GM19397 (cell line): ENCODE measurements around the gene NUDT14.

Experiments
- ATAC-seq: cut with Tn5 transposase; IDR thresholded peaks from one replicate; pipeline ENCODE4 v1.9.1; 2021; ENCODE audit warnings: mild to moderate bottlenecking, moderate library complexity; ENCODE audit not compliant: unreplicated experiment

NUDT14 gene

GRCh38 chr14:105161964-105162668, 19.0 kb downstream of the NUDT14 start:
- no peak for ATAC-seq

DNA sequence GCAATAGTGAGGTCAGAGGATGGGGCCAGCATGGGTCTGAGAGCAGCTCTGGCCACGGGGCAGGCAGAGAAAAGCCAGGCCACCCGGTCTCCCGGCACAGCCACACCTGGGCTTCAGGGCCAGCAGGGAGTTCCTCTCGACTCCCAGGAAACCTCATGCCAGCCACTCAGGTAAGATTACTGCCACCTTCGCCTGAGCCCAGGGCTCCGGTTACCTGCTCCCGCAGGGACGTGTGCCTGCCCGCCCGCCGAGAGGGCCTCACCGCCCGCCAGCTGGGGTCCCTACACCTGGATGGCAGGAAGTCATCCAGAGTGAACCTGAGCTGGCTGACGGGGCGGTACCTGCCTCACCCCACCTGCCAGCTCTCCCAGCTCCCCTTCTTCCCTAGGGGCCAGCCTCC, 19.8 kb downstream of the NUDT14 start:
- no peak for ATAC-seq

DNA sequence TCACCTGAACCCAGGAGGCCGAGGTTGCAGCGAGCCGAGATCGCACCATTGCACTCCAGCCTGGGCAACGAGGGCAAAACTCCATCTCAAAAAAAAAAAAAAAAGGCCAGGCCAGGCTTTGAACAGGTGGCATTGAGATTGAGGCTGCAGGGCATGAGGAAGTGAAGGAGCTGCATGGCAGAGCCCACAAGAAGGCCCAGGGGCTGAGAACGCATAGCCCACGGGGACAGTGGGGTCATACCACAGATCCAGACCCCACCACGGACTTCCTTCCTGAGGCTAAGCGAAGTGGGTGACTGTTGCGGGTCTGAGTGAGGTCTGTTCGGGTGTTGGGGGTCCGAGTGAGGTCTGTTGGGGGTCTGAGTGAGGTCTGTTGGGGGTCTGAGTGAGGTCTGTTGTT, 20.3 kb downstream of the NUDT14 start:
- ATAC-seq = no peak

DNA sequence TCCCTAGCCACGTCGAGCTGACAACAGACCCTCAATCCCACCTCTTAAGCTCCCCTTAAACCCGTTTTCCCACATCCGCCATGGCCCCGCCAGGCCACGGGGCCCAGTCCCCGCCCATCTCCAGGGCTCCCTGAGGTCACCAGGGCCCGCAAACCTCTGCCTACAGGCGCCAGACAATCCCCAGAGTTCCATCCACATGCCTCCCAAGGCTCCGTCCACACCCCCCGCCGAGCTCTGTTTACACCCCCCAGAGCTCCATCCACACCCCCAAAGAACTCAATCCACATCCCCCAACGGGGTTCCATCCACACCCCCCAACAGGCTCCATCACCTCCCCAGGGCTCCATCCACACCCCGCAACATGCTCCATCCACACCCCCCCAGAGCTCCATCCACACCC, 21.8 kb downstream of the NUDT14 start:
- ATAC-seq = no peak

DNA sequence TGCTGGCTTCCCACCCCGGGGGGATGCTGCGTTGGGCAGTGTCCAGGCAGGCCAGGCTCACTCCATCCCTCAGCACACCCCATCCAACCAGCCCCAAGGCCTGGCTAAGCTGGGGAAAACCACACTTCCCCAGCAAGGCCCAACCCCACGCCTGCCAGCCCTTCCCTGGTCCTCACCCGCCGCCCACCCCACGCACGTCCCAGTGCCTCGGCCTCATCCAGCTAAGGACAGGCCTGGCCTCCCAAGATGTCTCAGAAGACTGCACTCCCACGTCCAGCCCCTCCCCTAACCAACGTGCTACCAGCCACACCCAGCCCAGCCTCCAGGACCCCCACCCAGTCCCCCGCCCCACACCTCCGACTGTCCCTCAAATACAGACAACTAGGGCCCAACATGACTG, 22.3 kb downstream of the NUDT14 start:
- no peak for ATAC-seq

- no peak for ATAC-seq
Measured at GRCh38 chr14:105157872-105158271, 23.2 kb downstream of the NUDT14 start.

DNA sequence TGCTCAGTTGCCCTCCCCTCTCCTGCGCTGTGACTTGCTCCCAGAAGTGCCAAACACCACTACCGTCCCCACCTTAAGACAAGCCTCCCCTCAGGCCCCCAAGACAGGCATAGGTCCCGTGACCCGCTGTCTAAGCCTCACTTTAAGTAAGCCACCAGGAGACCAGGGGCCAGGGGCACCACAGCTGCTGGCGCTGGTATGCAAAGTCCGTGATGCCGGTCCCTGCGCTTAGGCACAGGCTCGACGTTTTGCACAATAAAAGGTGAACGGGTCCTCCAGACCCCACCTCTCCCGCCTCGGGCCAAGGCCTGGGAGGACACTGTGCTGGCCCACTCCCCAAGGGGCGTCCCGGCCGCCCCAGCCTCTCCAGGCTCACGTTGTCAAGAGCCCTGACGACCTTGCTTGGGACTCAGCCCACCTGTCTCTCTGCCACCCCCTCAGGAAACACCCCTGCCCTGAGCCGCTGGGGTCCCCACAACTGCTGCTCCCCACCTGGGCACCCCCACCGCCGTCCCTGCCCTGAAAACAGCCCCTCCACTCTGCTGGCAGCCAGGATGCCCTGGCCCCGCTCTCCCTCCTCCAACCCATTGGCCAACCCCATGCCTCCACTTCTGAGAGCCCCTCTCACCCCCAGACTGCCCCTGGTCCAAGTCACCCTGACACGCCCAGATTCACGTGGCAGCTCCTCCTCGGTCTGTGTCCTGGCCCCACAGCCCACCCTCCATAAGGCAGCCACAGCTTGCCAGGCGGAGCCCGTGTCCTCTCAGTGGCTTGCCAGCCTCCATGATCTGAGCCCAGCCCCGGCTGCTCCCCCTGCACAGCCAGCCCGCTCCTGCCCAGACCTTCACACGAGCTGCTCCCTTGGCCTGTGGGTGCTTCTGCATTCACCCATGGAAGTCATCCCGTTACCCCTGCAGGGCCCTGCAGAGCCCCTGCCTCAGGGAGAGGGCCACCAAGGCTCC, 24.4 kb downstream of the NUDT14 start:
- ATAC-seq = no peak

DNA sequence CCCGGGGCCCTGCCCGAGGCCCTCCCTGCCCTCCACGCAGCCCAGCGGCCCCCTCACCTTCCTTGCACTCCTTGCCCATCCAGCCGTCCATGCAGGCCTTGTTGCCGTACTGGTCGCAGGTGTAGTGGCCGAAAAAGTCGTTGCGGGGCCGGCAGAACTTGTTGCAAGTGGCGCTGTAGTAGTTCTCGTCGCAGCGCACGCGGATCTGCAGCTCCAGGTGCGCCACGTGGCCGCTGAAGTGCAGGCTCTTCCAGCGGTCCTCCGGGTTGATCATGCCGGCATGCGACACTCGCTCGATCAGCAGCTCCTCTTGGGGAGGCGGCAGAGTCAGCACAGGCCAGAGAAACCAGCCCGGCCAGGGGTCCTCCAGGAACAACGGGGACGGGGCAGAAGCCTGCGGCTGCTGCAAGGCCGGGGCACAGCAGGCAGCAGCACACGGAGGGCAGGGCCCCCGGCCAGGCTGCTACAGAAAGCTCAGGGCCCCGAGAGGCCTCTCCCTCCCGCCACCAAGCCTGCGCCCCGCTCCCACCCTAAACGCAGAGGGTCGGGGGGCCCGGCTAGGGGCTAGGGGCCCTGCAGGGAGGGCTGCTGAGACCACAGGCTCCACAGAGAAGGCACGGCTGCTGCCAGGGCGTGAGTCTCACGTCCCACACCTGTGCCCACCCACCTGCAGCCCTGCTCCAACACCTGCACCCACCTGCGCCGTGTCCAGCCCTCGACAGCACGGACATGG, 25.3 kb downstream of the NUDT14 start:
- no peak for ATAC-seq

DNA sequence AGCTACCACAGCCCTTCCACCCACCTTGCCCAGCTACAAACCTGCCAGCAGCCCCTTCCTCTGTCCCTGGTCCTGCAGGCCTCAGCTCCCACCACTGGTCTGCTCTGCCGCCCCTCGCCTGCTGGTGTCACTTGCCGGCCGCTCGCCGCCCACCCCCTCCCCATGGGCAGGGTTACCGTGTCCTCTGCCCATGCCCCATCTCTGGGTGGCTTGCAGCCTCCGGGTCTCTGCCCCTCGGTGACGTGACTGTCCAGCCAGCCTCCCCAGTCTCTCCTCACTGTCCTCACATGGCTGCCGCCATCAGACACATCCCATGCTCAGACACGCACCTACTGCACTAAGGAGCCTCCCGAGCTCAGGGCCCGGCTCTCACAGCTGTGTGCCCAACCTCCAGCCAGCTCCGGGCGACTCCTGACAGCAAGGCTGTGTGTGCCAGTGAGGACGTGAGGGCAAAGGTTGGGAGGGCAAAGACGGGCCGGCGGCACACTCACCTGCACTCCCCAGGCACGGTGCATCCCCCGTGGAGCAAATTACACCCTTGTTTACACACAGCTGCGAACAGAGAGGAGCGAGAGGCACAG, 26.0 kb downstream of the NUDT14 start:
- ATAC-seq = no peak

DNA sequence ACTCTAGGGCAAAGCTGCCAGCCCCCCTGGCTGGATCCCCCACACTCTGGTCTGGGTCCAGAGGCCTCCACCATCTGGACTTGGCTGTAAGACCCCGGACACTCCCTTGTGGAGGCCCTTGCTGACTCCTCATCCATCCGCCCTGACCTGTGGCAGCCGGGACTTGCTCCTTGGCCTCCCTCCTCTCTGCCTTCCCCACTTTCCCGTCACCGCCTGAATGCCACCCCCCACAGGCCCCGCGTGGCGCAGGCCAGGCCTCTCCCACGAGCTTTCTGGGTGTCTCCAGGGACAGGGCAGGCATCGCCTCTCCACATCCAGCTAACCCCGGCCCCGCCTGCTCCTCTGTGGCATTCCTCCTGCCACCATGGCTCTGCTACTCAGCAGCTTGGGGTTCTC, 26.6 kb downstream of the NUDT14 start:
- ATAC-seq = no peak

DNA sequence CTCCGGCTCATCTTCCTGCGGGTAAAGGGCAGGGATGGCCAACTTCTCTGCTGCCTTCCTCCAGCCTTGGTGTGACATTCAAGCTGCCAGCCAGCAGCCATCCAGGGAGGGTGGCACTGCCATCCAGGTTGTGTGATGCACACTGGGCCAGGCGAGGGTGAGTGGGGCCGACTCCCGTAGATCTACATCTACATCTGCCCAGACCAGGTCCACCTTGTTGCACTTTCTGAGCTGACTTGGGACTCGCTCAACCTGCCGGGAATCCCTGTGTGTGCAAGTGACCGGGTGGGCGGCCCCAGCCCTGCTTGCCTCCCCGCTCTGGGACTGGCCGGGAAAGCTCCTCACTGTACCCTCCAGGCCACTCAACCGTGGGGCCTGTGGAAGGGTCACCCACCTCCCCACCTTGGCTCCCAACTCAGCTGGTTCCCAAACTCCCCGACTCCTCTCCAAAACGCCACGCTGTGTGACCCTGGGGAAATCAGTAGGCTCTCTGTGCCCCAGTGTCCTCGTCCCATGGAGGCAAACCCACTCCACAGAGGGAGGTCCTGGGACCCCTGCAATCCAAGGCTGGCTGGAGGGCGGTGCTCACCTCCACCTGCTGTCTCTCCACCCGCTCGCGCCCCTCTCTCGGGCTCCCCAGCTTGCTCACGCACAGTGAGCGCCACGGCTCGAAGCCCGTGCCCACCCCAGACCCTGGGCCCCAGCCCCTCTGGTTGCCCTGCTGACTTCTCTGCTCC, 27.2 kb downstream of the NUDT14 start:
- ATAC-seq = no peak

DNA sequence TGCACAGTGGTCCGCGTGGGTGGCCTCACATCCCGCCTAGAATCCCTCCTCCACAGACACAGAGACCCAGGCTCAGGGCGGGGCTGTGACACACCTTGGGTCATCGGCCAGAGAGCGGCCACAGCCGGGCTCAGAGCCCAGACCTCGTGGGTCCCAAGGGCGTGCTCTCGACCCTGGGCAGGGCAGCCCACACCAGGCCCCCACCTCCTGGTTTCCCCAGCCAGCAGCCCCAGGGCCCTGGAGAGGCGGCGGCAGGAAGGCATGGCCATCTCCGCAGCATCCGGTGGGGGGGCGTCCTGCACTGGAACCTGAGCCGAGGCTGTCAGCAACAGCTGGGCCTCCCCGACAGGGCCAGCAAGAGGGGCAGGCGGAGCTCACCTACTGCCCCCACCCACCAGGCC, 27.8 kb downstream of the NUDT14 start:
- ATAC-seq = no peak

GRCh38 chr14:105152794-105153241, 28.3 kb downstream of the NUDT14 start:
- no peak for ATAC-seq

- ATAC-seq = no peak
Measured at GRCh38 chr14:105151838-105152793, 29.0 kb downstream of the NUDT14 start.

- ATAC-seq = no peak
Measured at GRCh38 chr14:105151084-105151837, 29.9 kb downstream of the NUDT14 start.

GRCh38 chr14:105150368-105151083, 30.6 kb downstream of the NUDT14 start:
- ATAC-seq = no peak

GRCh38 chr14:105150026-105150367, 31.1 kb downstream of the NUDT14 start:
- ATAC-seq = no peak
